WTC11 (cell line): ENCODE results near the gene MIDN. TPM values are rescaled to one million over a fixed set of nuclear protein-coding genes. Genes with fewer than 3 reads are reported as not detected.

Experiments used
- ATAC-seq: fragments of 200-7000 bp; cut with Tn5 transposase; 2 replicates; pipeline ENCODE4 v1.10.0; 2021; ENCODE audit warnings: mild to moderate bottlenecking, moderate library complexity
- CTCF ChIA-PET: fragments of 300-600 bp; sonication (Branson Sonifier 250); formaldehyde crosslinking; loops from one replicate; lab custom pipeline; 2021; ENCODE audit warnings: antibody characterized with exemption; lab: Charles Lee
- POLR2A ChIA-PET: fragments of 350-600 bp; sonication (Branson Sonifier 250); formaldehyde crosslinking; loops from one replicate; lab custom pipeline; 2021; ENCODE audit warnings: antibody characterized with exemption; lab: Charles Lee
- DNase-seq: peaks from one replicate; pipeline ENCODE4 v3.0.0; 2021; ENCODE audit warnings: low spot score
- H3K27ac Mint-ChIP-seq: 2 replicates; pipeline ENCODE4 v1.8.0; 2021; ENCODE audit warnings: mixed read lengths
- H3K27me3 Mint-ChIP-seq: 2 replicates; pipeline ENCODE4 v1.8.0; 2021; ENCODE audit warnings: low read depth, mild to moderate bottlenecking, moderate library complexity, mixed read lengths
- H3K36me3 Mint-ChIP-seq: 2 replicates; pipeline ENCODE4 v1.8.0; 2021; ENCODE audit warnings: mixed read lengths
- H3K4me1 Mint-ChIP-seq: 2 replicates; pipeline ENCODE4 v1.8.0; 2022; ENCODE audit warnings: mixed read lengths
- H3K4me3 Mint-ChIP-seq: 2 replicates; pipeline ENCODE4 v1.8.0; 2021; ENCODE audit warnings: mild to moderate bottlenecking, moderate library complexity, mixed read lengths
- H3K9me3 Mint-ChIP-seq: 2 replicates; pipeline ENCODE4 v1.8.0; 2021; ENCODE audit warnings: mixed read lengths
- AFF4 ChIP-seq: sonication (generic); formaldehyde crosslinking; IDR thresholded peaks from 2 replicates; pipeline ENCODE4 v1.8.1; 2023; ENCODE audit warnings: mild to moderate bottlenecking, missing genetic modification reagents, borderline replicate concordance
- ATF1 ChIP-seq: sonication (generic); formaldehyde crosslinking; IDR thresholded peaks from 2 replicates; pipeline ENCODE4 v1.8.1; 2023; ENCODE audit warnings: mild to moderate bottlenecking, moderate library complexity, missing genetic modification reagents
- ELF4 ChIP-seq: sonication (generic); formaldehyde crosslinking; IDR thresholded peaks from 2 replicates; pipeline ENCODE4 v1.8.1; 2022; ENCODE audit warnings: low read depth, mild to moderate bottlenecking, moderate library complexity, missing genetic modification reagents
- FOXJ3 ChIP-seq: sonication (generic); formaldehyde crosslinking; IDR thresholded peaks from 2 replicates; pipeline ENCODE4 v1.9.0; 2021; ENCODE audit warnings: missing genetic modification reagents, mild to moderate bottlenecking, borderline replicate concordance
- GTF2I ChIP-seq: fragments of 250-450 bp; sonication (Bioruptor Pico); conservative IDR thresholded peaks from 2 replicates; pipeline ENCODE4 v1.4.0; 2021; ENCODE audit warnings: mild to moderate bottlenecking
- IRF1 ChIP-seq: sonication (generic); formaldehyde crosslinking; IDR thresholded peaks from 2 replicates; pipeline ENCODE4 v1.8.0; 2023; ENCODE audit warnings: missing genetic modification reagents
- JUN ChIP-seq: sonication (generic); formaldehyde crosslinking; IDR thresholded peaks from 2 replicates; pipeline ENCODE4 v1.8.0; 2023; ENCODE audit warnings: mild to moderate bottlenecking, missing genetic modification reagents
- NFATC4 ChIP-seq: fragments of 250-450 bp; sonication (Bioruptor Pico); IDR thresholded peaks from 2 replicates; pipeline ENCODE4 v1.9.0; 2021; ENCODE audit warnings: mild to moderate bottlenecking
- NR2C2 ChIP-seq: sonication (generic); formaldehyde crosslinking; IDR thresholded peaks from 2 replicates; pipeline ENCODE4 v1.8.0; 2022; ENCODE audit warnings: mild to moderate bottlenecking, missing genetic modification reagents
- NR3C1 ChIP-seq: sonication (generic); formaldehyde crosslinking; conservative IDR thresholded peaks from 2 replicates; pipeline ENCODE4 v1.8.1; 2023; ENCODE audit warnings: low read depth, mild to moderate bottlenecking, missing genetic modification reagents
- RELA ChIP-seq: sonication (generic); formaldehyde crosslinking; IDR thresholded peaks from 2 replicates; pipeline ENCODE4 v1.8.1; 2022; ENCODE audit warnings: missing genetic modification reagents, mild to moderate bottlenecking, borderline replicate concordance
- SMAD4 ChIP-seq: sonication (generic); formaldehyde crosslinking; IDR thresholded peaks from 2 replicates; pipeline ENCODE4 v1.8.0; 2022; ENCODE audit warnings: mild to moderate bottlenecking, missing genetic modification reagents
- SP1 ChIP-seq: sonication (generic); formaldehyde crosslinking; conservative IDR thresholded peaks from 2 replicates; pipeline ENCODE4 v1.8.1; 2022; ENCODE audit warnings: missing genetic modification reagents
- TEAD4 ChIP-seq: sonication (generic); formaldehyde crosslinking; IDR thresholded peaks from 2 replicates; pipeline ENCODE4 v1.8.0; 2022; ENCODE audit warnings: mild to moderate bottlenecking, missing genetic modification reagents
- ZBTB43 ChIP-seq: sonication (generic); formaldehyde crosslinking; IDR thresholded peaks from 2 replicates; pipeline ENCODE4 v1.8.1; 2023; ENCODE audit warnings: mild to moderate bottlenecking, missing genetic modification reagents
- ZNF219 ChIP-seq: sonication (generic); formaldehyde crosslinking; IDR thresholded peaks from 2 replicates; pipeline ENCODE4 v1.8.0; 2023; ENCODE audit warnings: missing genetic modification reagents, mild to moderate bottlenecking, borderline replicate concordance
- ZNF232 ChIP-seq: sonication (generic); formaldehyde crosslinking; IDR thresholded peaks from 2 replicates; pipeline ENCODE4 v1.8.0; 2022; ENCODE audit warnings: mild to moderate bottlenecking, missing genetic modification reagents
- ZNF281 ChIP-seq: sonication (generic); formaldehyde crosslinking; IDR thresholded peaks from 2 replicates; pipeline ENCODE4 v1.8.0; 2023; ENCODE audit warnings: mild to moderate bottlenecking, missing genetic modification reagents
- ZNF416 ChIP-seq: fragments of 250-450 bp; sonication (Bioruptor Pico); IDR thresholded peaks from 2 replicates; pipeline ENCODE4 v1.9.0; 2021; ENCODE audit warnings: mild to moderate bottlenecking, inconsistent platforms
- ZNF425 ChIP-seq: fragments of 250-450 bp; sonication (Bioruptor Pico); conservative IDR thresholded peaks from 2 replicates; pipeline ENCODE4 v1.9.0; 2021; ENCODE audit warnings: mild to moderate bottlenecking
- total RNA-seq: library from RNA; stranded (reverse); gene quantifications from 3 replicates; pipeline ENCODE4 v1.2.3, GENCODE V29; 2021

Gene MIDN
- total RNA-seq, 1 experiment from 2014 or later: 189 TPM

- no peak for TF ChIP-seq ZBTB43
- no peak for TF ChIP-seq ZNF281 (CRISPR knock-in tag)
- TF ChIP-seq NR3C1 (CRISPR knock-in tag): no peak
- no peak for TF ChIP-seq SMAD4 (CRISPR knock-in tag)
- no peak for TF ChIP-seq ZNF416
- no peak for TF ChIP-seq FOXJ3 (CRISPR knock-in tag)
- TF ChIP-seq JUN (CRISPR knock-in tag): no peak
- no peak for TF ChIP-seq NR2C2
- TF ChIP-seq, all 79 proteins: peak for 0
Measured at GRCh38 chr19:1288226-1288612, 39.8 kb downstream of the MIDN start (continued).

GRCh38 chr19:1288833-1289685 lies 40.7 kb downstream of the MIDN start:
- no peak for TF ChIP-seq ATF1 (CRISPR knock-in tag)
- Mint-ChIP-seq H3K4me1 (peaks cover 10% of the 10 kb centered on the region), H3K27me3 (peaks cover 17% of the 10 kb centered on the region), H3K9me3 (no peaks in the 10 kb centered on the region), H3K27ac (no peak overlapping the region), H3K36me3 (no peaks in the 10 kb centered on the region), H3K4me3 (no peak overlapping the region)
- ATAC-seq: no peak
- ChIA-PET POLR2A (no interaction called here), CTCF (no interaction called here)
- no peak for DNase-seq

- Mint-ChIP-seq H3K9me3 (no peaks in the 10 kb centered on the region), H3K36me3 (no peaks in the 10 kb centered on the region), H3K27me3 (peaks cover 17% of the 10 kb centered on the region), H3K4me3 (no peak overlapping the region), H3K4me1 (peaks cover 8% of the 10 kb centered on the region), H3K27ac (no peak overlapping the region)
- POLR2A ChIA-PET: no interaction called here
- DNase-seq (no peak), ATAC-seq (no peak)
- CTCF ChIA-PET: no interaction called here
- TF ChIP-seq ZNF232 (CRISPR knock-in tag) (no peak), GTF2I (no peak), NFATC4 (no peak), SP1 (CRISPR knock-in tag) (no peak), TEAD4 (CRISPR knock-in tag) (no peak), IRF1 (CRISPR knock-in tag) (no peak), RELA (CRISPR knock-in tag) (no peak), NR3C1 (CRISPR knock-in tag) (no peak), NR2C2 (no peak), AFF4 (CRISPR knock-in tag) (no peak), ZNF219 (CRISPR knock-in tag) (no peak), ZNF425 (CRISPR knock-in tag) (no peak), ELF4 (no peak)
Measured at GRCh38 chr19:1289686-1290025, 41.3 kb downstream of the MIDN start.
